Measurements from ENCODE around the gene TIGD3.

TIGD3 gene

DNA sequence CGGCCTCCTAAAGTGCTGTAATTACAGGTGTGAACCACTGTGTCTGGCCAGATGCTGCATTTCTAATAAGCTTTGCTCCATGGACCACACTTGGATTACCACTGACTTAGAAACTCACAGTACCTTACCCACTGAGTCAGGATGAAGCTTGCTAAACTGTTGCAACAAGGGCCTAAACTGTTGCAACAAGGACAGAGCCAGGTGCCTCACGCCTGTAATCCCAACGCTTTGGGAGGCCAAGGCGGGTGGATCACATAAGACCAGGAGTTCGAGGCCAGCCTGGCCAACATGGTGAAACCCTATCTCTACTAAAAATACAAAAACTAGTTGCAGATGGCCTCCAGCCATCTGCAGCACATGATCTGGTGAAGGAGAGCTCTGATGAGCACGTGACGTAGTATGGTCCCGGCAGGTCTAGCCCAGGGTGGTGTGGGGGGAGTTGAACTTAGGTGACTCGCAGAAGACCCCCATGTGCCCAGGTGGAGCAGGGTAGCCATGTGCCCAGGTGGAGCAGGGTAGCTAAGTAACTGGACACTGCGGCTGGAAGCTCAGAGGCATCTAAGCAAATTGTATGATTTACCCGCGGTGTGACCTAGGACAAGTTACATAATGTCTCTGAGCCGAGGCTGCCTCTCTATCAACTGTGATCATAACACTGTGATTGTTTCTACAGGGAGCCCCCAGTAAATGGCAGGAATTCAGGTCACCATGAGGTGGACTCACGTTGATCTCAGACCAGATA is 19.5 kb downstream of the TIGD3 start:
- DNase-seq, result no peak

DNA sequence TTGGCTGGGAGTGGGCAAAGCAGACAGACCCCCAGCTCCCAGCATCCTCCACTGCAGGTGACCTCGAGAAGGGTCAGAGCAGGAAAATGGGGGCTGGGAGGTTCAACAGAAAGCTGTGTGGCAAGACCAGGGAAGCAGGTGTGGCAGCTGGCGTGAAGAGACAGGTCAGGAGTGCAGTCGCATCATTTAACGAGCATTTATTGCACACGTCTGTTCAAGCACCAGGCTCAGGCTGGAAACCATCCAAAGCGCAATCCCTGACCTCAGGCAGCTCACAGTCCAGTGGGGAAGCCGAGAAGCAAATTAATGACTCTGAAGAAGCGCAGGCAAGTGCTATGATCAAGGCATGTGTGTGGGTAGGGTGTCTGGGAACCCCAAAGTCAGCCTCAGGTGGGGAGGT is 20.5 kb downstream of the TIGD3 start:
- peak in 1 of 3 experiments; percentile 34 for DNase-seq

- DNase-seq, result no peak
Measured at GRCh38 chr11:65376138-65376713, 21.7 kb downstream of the TIGD3 start.

DNA sequence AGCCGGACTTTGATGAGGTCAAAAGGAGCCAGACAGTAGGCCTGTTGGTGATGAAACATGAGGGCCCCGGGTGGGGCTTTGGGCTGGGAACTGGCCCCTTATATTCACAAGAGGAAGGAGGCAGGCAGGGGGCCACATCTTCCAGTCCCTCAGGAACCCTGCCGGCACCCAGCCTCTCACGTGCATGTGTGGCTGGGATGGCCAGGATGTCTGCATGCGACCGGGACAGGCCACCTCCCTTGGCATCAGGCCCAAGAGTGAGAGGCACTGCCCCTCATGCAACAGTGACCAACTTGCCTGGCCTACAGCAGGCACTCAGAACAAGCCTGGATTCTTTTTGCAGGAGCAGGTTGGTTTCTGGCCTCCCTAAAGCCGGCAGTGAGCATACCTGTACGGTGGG is 22.5 kb downstream of the TIGD3 start:
- no peak for DNase-seq

DNA sequence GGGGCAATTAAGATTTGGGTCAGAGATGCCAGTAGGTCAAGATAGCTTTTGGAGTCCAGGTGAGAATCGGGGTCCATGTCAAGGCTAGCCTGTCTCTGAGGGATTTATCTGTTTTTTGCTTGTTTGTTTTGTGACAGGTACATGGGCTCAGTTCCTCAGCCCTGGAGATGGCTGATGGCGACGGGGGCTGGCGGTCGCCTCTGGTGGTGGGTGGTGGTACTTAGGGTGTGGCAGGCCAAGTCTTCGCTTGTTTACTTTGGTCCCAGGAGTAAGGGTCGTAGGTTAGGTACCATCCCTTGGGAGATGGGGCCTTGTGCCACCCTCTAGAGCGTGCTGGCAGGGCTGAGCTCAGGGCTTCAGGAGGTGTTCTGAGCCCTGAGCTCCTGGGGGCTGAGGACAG is 23.2 kb downstream of the TIGD3 start:
- no peak for DNase-seq

DNA sequence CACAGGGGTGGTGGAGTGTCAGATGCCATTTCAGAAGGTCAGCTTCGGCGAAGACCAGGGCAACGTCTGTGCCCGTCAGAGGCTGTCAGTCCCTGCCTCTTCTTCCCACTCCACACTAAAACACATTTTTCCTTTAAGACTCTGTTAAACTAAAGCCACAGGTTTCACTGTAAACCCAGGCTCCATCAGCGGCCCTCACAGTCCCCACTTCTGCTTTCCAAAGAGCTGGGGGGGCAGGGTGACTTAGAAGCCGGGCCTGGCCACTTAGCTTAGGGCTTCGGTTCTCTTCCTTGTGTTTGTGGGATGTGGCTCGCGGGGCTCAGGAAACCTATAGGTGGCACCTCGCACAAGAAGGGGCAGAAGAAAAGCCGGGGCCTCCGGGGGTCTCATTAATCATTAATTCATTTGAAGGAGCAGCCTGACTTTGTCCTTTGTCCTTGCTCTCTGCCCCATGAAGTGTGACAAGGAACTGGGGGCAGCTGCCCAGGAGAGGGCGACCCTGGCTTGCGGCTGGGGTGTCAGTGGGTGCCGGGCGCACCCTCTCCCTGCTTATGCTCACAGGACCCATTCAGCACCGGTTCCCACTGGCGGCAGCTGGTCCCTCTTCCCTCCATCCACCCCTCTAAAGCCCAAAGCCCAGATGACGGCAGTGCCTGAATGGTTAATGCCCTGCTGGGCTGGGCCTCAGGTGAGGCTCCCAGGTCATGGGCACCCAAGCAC is 23.8 kb downstream of the TIGD3 start:
- no peak for DNase-seq

DNA sequence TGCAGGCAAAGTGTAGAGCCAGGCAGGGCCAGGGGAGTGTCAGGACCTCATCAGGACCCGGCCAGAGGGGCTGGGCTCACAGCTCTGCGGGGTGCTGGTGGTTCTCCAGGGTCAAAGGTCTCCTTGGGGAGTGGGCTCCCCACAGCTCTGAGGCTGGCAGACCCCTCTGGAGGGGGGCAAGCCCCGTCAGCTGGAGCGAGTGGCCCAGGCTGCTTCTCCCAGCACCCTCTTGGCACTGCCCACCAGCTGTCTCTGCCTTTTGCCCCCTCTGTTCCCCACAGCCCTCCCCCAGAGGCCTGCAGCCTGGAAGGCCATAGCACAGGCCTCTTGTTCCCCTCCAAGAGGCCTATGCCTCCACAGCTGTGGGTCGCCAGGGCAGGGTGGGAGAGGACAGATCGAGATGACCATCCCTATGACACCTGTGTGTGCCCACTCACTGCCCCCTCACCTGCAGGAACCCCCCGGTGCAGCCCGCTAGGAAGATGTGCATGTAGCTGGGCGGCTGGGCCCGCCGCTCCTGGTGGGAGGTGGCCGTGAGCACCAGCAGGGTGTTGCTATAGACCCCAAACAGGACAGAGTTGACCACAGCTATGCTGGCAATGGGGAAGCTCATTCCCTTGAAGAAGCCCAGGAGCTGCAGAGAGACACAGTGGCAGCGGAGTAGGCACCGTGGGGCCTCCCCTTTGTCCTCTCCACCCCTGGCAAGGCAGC is 24.5 kb downstream of the TIGD3 start:
- no peak for DNase-seq

- no peak for DNase-seq
Measured at GRCh38 chr11:65379698-65380459, 25.3 kb downstream of the TIGD3 start.

- DNase-seq, result peak in 1 of 3 experiments; percentile 10
Measured at GRCh38 chr11:65380460-65381119, 26.0 kb downstream of the TIGD3 start.

DNA sequence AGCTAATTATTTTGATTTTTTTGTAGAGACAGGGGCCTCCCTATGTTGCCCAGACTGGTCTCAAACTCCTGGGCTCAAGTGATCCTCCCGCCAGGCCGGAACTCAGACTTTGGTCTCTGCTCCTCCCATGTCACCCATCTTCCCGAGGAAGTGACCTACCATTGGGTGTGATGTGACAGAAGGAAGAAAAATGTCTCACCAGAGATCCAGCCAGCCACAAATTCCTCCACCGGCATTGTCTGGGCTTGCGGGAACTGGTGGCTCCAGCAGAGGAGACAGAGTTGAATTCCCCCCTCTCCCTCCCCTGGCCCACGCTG is 27.1 kb downstream of the TIGD3 start:
- DNase-seq, result peak in 1 of 3 experiments; percentile 68

DNA sequence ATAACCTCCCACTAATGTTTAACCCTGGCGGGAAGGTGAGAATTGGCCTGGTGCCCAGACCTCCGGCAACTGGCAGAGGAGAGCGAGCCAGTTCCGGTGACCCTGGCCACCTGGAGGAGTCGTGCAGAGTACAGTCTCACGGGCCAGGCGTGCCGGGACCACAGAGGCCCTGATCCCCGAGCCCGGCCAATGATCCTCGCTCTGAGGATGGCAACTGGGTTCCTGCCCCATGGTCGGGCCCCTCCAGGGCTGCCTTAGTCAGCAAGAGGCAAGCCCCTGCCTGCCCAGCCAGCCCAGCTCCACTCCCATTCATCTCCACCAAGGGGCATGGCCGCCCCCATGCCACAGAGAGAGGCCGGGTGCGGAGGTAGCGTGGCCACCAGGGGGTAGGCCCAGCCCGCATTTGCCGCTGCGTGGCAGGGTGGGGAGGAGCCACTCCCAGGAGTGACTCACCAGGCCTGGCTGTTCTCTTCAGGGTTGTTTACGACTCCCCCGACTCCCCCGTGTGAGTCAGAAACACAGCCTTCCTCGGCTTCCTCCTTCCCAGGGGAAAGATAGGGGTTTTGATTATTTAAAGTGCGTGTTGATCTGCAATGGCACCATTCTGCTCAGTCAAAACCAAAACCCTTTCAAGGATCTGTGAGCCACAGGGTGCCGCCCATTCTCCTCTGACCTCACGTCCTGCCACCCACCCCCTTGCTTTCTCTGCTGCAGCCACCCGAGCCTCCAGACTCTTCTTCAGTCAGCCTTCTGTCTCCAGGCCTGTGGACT is 27.7 kb downstream of the TIGD3 start, which contains the start of gene SLC25A45:
Gene SLC25A45, minus strand, starts transcription at position 614 of the 771 bp plus-strand sequence. CDS start 695 bp downstream, outside the sequence.
- DNase-seq, result peak; percentile 81 to 99 (median 99)

GRCh38 chr11:65382804-65383368 is 28.3 kb downstream of the TIGD3 start:
- DNase-seq, result peak in 1 of 3 experiments; percentile 86

DNA sequence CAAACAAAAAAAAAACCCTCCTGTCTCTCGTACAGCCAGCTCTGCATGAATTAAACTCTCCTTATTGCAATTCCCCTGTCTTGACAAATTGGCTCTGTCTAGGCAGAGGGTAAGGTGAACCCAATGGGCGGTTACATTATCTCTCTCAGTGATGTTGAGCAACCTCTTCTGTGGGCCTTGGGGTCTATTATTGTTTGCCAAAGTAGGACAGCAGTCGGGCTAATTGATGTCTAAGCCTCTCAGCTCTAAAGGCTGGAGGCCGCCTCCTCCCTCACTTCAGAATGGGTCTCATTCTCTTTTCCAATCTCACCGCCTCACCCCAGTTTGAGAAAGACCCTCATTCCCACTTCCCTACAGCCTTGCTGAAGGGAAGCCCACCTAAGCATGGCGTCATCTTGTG is 29.2 kb downstream of the TIGD3 start:
- peak in 2 of 3 experiments; percentile 9 to 32 for DNase-seq

- DNase-seq, result no peak
Measured at GRCh38 chr11:65384301-65384889, 29.8 kb downstream of the TIGD3 start.

DNA sequence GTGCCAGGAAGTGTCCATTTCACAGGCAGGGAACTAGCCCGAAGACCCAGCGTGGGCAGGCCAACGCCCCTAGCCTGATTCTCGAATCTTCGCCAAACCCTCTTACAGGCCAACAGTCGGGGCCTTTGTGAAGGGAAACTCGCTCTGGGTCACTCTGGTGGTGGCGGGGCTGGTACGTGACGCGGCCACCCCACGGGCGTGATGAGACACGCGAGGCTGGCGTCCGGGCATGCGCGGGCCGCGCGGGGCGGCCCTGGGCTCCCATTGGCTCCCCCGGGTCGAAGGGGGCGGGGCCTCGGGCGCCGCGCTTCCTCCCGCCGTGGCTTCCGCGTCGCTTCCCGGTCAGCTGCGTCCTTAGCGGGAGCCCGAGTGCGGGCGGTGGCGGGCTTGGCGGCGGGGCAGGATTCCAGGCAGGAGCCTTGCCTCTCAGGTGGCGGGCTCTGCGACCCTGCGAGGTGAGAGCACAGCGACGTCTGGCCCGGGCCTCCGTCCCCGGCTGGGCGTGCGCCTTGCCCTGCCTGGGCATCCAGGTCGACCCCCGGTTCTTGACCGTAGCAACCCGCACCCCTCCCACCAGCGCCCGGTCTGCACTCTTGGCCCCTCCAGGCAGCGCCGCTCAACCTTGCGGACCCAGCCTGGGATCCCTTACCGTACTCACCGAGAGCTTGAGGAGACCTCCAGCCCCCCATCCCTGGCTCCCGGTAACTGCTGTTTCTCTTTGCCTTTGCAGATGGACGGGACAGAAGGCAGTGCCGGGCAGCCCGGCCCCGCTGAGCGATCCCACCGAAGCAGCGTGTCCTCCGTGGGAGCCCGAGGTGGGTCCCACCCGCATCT is 32.0 kb downstream of the TIGD3 start, which contains the start of gene FRMD8:
Gene FRMD8, plus strand, starts transcription at position 331 of the 834 bp plus-strand sequence. Its CDS starts 400 bp downstream, at position 731.
- DNase-seq, result peak; percentile 84 to 91 (median 91)

GRCh38 chr11:65388731-65389130 is 34.2 kb downstream of the TIGD3 start:
- DNase-seq, result no peak

GRCh38 chr11:65389294-65389980 is 34.9 kb downstream of the TIGD3 start:
- no peak for DNase-seq

- DNase-seq, result no peak
Measured at GRCh38 chr11:65390099-65390941, 35.8 kb downstream of the TIGD3 start.
